ENCODE results near the gene GPC3.

GRCh38 chrX:133888984-133889383 lies 96.4 kb downstream of the GPC3 start:
- TF ChIP-seq POLR2A (IDR thresholded peaks at IDR 0.05): no peak
- no peak for TF ChIP-seq CTCF (IDR thresholded peaks at IDR 0.05 in 4 of 5, conservative IDR thresholded peaks at IDR 0.05 in 1 of 5)
